ENCODE results near the gene GRK5. TPM values are rescaled to one million over a fixed set of nuclear protein-coding genes. Genes with fewer than 3 reads are reported as not detected.
"Not testable (repeated sequence)": the region's sequence is repeated elsewhere in the genome, so short reads cannot be mapped to it uniquely, and the experiment has no call there.

The GRK5 gene
- polyA plus RNA-seq (ENCODE audit: insufficient read length in 12 of 12) = 10 to 100 TPM in 11 of 12 donors, not detected in 1; 12.2 to 25.1 (median 21.3) TPM
- long read RNA-seq, donor 1, full-length matches to known transcripts = 2 of 8 reads
- long read RNA-seq, donor 1, partial matches to known transcripts = 6 of 8 reads
- long read RNA-seq, donor 1, other reads (novel, unspliced or antisense) = 0 of 8 reads
- long read RNA-seq, donor 2, full-length matches to known transcripts = 2 of 8 reads
- long read RNA-seq, donor 2, partial matches to known transcripts = 6 of 8 reads
- long read RNA-seq, donor 2, other reads (novel, unspliced or antisense) = 0 of 8 reads
- long read RNA-seq, donor 3 = 0 reads
- long read RNA-seq, donor 4, partial matches to known transcripts = 0 of 1 reads
- long read RNA-seq, donor 4, other reads (novel, unspliced or antisense) = 0 of 1 reads
- long read RNA-seq, donor 5 = 0 reads
- long read RNA-seq, donor 6 = 0 reads
- long read RNA-seq, donor 7, full-length matches to known transcripts = 4 of 4 reads
- long read RNA-seq, donor 7, partial matches to known transcripts = 0 of 4 reads
- long read RNA-seq, donor 7, other reads (novel, unspliced or antisense) = 0 of 4 reads
- long read RNA-seq, donor 8, partial matches to known transcripts = 0 of 4 reads
- long read RNA-seq, donor 8, other reads (novel, unspliced or antisense) = 0 of 4 reads
- long read RNA-seq, donor 9 = 0 reads
- long read RNA-seq, donor 10, full-length matches to known transcripts = 1 of 1 reads
- long read RNA-seq, donor 10, partial matches to known transcripts = 0 of 1 reads
- long read RNA-seq, donor 10, other reads (novel, unspliced or antisense) = 0 of 1 reads
- long read RNA-seq, donor 11, transcript GRK5-202 (16 exons, 2,654 nt) = major isoform, 5 of 10 reads
- long read RNA-seq, donor 11, partial matches to known transcripts = 5 of 10 reads
- long read RNA-seq, donor 11, other reads (novel, unspliced or antisense) = 0 of 10 reads

DNA sequence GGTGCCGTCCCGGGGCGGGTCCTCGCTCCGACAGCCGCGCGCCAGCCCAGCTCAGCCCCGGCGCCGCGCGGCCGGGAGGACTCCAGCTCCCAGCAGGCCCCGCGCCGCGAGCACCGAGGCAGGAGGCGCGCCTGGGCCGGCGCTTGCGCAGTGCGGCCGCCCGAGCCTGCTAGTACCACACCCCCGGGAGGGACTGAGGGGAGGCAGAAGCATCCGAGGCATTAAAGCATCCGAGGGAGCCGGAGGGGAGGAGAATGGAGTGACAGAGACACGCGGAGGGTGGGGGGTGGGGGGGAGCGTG, at the start of gene GRK5:
TSS of gene GRK5 (plus strand) at position 206 of the 301 bp plus-strand sequence. CDS start 347 bp downstream, outside the sequence.
- peak; percentile 96 for DNase-seq

DNA sequence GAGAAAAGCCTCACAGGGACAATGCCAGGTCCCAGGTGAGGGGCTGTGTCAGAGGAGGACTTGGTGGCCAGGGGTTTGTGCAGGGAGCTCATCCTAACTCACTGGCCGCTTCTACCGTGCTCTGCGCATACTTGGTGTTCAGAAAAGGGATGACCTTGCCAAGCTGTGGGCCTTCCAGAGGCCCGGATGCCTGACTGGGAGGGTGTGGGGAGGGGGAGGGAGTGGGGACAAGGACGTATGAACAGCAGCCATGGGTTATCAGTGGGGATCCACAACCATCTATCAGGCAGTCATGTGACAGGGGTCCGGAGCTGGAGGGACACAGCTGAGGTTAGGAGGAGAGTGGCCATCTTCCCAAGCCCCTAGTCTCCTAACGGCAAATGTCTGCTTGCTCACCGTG, 48.0 kb upstream of the GRK5 start:
- no peak for DNase-seq

DNA sequence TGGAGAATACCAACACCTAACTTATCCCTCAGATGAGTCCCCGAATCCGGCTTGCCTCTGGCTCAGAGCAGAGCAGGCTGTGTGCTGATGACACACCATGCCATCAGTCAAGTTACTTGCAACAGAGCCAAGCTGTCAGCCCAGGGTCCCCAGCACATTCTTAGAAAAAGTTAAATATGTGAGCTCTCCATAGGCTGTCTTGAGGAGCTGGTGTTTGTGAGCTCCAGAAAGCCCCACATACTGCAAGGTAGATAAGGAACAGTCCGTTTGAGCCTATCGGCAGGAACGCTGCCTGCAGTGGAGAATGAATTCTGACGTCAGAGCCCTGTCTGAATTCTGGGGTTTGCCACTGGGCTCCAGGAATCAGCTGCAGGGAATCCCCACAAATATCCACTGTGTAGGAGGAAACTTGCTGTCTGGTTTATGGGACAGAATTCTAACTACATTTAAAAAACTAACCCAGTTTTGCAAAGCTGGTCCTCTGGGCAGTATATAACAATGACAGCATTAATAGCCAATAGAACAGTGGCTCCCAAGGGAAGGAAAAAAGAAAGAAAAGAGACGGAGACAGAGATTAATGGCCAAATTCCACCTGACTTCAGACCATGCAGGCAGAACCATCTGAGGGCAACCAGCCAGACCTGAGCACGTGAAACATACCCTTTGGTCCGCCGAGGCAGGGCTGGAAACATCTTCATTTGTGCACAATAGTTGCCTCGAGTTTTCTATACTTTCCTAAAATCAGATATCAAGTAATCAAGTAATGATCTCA, 45.5 kb upstream of the GRK5 start:
- DNase-seq = no peak

DNA sequence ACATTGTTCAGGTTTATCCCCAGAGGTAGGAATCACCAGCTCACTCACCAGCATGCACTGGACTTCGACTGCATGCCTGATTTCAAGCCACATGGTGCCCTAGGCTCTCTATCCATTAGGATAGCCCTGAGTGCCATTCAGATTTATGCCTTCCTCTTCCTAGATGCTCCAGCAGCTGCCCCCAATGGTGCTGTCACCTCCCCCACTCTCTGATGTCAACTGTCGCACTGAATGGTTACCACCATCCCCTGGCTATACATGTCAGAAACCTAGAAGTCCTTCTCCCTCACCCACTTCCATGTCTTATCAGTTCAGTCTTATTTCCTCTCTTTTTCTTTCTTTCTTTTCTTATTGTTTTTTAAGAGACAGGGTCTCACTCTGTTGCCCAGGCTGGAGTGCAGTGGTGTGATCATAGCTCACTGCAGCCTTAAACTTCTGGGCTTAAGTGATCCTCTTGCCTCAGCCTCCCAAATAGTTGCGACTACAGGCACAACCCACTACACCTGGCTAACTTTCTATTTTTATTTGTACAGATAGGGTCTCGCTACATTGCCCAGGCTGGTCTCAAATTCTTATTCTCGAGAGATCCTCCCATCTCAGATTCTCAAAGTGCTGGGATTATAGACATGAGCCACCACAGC, 44.8 kb upstream of the GRK5 start:
- DNase-seq = no peak

DNA sequence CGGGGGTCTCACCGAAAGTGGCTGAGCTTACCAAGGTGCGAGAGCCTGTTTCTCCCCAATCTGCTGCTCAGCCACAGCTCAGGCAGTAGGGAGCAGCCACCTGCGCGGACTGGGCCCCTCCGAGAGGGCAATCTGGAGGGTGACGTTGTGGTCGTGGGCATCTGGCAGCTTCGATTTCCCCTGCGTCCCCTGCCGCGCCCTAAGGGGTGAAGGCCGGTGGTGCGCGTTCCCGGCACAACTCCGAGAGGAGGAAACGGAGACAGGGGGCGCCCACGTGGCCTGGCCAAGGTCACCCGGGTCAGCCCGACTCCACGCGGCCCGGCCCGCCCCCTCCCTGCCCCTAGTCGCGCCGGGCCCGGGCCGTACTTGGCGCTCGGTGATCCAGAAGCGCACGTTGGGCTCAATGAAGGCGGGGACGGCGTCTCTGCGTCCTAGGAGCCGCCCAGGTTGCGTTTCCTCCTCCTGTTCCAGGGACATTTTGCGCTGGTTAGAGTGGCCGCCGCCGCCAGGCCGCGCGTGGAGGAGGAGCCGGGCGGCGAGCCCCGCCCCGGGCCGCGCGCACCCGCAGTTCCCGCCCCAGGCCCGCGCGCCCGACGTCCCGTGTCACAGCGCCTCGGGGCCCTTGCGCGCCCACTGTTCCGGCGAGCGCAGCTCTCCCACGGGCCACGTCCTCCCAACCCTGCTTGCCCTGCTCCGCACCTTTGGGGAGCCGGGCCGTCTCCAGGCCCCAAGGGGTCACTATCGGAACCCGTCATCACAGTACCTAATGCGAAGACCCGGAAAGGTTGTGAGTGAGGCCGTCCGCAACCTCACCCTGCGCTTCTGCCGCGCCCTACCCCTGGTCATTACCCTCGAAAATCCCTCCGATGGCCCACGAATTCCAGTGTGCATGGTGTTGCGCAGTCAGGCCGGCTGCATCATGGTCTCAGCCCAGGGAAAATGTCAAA, 41.9 kb upstream of the GRK5 start, which contains the start of gene SFXN4:
TSS of gene SFXN4 (minus strand) at position 544 of the 947 bp plus-strand sequence. CDS start at position 477, 67 bp downstream.
- peak; percentile 74 for DNase-seq

DNA sequence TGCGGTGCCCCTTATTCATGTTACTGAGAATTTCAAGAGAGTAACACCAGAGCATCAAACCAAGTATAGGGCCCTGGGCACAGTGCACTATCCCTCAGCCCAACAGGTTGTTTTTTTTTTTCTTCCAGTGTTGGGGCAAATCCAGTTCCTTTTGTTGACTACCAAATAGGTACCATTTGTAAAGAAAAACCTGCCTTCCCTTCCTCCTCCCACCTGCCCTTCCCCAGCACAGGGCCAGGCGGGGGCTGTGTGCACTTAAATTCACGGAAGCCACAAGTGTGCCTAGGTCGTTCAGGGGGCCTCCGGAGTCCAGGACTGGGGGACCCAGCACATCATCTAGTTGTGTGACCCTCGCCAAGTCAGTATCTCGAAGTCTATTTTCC, 41.3 kb upstream of the GRK5 start:
- DNase-seq = no peak

DNA sequence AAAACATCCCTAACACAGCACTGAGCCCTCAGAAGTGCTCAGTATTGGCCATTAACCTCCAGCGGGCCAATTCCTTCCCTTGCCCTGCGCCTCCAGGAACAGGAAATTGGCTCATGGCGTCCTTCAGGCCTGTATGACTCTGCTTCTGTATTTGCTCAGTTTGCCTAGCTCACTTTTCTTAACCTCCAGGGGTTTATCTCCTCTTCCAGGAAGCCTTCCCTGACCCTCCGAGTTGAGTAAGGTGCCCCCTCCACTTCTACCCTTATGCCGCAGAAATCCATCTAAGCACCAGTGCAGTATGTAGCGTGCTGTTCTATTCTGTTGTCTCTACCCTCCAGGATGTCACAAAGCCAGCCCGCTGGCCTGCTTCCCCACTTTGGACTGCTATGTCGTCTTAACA, 40.8 kb upstream of the GRK5 start:
- no peak for DNase-seq

DNA sequence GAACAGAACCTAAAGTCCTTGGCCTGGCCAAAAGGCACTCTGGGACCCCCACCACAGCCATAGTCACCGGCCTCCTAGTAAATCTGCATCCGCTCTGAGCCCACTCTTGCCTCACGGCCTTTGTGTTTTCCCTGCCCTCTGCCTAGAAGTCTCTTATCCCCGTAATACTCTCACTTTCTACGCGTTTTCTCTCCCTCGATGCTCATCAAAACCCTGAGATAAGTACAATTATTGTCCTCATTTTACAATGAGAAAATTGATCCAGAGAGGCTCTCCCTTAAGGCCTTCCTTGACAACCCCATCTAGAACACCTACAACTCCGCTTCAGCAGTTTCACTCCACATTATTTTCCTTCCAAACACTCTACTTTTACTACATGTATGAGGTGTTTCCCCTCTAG, 40.3 kb upstream of the GRK5 start:
- DNase-seq = no peak

DNA sequence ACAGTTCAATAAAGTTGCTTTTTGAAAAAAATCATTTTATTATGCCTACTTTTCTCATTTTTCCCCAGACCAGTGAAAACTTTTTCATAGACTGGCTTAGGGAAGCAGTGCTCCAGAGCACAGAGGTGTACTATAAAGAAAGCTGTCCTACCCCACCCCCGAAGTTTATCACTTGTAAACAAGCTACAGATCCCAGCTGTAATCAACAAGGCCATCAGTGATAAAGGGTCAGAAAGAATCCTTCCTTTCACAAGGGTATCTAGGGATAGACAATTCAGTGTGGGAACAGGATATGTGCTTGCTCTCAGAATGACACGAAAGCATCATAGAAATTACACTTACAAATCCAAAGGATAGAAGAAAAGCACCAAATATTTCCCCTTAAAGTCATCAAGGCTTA, 33.3 kb upstream of the GRK5 start:
- DNase-seq = no peak

DNA sequence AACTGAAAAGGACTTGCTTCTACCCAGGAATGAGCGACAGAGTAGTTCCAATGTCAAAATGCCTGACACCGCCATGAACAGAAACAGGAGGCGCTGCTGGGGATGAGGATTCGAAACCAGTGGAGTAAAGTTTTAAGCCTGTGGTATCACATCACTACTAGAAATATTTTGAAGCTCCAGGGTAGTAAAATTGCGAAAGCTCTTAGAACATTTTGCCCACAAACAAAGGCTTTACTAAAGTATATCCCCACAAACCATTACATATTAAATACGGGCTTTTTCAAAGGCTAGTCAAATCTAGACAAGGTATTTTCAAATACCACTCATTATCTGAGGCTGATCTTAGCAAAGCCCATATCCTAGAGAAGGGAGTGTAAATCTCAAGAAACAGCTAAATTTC, 31.2 kb upstream of the GRK5 start:
- no peak for DNase-seq

DNA sequence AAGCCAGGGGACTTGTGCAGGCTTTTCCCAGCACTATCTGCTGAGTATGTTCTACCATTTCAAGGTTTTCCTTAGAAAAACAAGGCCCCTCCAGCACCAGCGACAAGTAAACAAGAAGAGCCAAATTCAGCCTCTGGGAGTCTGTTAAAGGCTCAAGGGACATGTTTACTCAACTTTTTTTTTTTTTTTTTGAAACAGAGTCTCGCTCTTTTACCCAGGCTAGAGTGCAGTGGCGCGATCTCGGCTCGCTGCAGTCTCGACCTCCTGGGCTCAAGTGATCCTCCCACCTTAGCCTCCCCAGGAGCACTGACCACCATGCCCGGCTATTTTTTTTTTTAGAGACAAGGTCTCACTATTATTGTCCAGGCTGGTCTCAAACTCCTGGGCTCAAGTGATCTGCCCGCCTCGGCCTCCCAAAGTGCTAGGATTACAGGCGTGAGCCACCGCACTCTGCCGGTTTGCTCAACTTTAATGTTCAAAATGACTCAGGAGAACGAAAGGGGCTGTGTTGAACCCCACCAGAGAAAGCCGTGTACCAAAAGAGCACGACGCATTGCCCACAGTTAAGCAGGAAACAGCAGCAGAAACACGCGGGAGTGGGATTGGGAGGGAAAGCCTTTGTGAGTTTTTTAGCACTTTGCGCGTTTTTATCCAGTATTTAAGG, 29.5 kb upstream of the GRK5 start:
- no peak for DNase-seq

DNA sequence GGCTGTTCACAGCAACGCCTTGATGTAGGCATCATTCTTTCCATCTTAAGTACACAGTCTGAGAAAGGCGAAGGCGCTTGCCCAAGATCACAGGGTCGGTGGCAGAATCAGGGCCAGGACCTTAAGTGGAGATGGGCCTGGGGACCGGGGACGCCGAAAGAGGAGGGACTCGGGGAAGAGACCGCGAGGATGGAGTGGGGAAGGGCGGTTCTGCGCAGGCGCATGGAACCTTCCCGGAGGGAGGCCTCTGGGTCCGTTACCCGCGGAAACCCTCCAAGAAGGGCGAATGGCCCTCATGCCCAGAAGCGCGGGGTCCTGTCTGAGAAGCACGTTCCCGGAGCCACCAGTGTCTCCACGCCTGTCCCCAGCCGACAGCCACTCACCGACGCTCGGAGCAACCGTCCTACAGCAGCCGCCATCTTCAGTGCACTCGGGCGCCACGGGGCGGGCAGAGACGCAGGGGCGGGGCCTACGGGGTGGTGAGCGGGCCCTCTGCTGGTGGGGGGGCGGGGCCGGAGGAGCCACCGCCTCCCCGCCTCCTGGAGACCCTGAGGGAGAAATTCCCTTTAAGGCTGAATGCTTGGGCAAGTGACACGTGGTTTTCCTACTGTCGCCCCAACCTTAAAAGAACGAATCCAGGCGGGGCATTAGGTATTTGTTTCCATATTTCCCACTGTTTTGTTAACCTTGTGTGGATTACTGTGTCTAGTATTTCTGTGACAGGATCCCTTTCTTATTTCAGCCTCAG, 28.8 kb upstream of the GRK5 start, which contains the start of gene PRDX3:
TSS of gene PRDX3 (minus strand) at position 441 of the 748 bp plus-strand sequence. CDS start at position 419, 22 bp downstream.
- DNase-seq = peak; percentile 91

DNA sequence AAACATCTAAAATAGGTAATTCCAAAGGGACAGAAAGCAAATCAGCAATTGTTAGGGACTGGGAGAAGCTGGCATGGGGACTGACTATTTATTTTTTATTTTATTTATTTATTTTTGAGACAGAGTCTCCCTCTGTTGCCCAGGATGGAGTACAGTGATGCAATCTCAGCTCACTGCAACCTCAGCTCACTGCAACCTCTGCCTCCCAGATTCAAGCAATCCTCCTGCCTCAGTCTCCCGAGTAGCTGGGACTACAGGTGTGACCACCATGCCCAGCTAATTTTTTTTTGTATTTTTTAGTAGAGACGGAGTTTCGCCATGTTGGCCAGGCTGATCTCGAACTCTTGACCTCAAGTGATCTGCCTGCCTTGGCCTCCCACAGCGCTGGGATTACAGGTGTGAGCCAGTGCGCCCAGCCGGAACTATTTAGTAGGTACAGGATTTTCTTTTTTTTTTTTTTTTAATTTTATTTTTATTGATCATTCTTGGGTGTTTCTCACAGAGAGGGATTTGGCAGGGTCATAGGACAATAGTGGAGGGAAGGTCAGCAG, 26.4 kb upstream of the GRK5 start:
- not testable (repeated sequence) for DNase-seq

DNA sequence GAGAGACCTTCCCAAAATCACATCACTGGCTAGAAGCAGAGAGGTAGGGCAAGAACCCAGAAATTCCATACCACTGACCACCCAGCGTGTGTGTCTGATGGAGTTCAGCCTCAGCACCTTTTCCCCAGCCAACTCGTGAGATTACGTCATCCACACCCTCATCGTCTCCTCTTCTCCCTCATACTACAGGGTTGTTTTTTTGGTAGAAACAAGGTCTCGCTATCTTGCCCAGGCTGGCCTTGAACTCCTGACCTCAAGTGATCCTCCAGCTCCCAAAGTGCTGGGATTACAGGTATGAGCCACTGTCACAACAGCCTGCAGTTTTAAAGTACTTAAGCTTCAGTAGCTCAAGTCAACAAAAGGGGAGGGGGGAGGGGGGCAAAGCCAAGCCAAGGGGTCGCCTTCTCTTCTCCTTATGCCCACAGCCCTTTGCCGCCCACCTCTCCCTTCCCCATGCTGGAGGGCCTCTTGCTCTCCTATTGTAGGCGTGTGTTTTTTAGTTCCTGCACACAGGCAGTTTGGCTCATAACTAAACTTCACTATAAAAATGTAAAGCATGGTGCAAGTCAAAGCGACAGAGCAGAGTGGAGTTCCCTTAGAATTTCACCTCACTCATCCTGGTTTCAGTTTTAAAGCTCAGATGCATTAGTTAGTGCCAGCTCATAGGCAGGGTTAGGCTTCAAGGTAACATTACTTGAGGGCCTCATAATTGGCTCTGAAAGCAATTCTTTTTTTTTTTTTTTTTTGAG, 23.5 kb upstream of the GRK5 start:
- DNase-seq = no peak

DNA sequence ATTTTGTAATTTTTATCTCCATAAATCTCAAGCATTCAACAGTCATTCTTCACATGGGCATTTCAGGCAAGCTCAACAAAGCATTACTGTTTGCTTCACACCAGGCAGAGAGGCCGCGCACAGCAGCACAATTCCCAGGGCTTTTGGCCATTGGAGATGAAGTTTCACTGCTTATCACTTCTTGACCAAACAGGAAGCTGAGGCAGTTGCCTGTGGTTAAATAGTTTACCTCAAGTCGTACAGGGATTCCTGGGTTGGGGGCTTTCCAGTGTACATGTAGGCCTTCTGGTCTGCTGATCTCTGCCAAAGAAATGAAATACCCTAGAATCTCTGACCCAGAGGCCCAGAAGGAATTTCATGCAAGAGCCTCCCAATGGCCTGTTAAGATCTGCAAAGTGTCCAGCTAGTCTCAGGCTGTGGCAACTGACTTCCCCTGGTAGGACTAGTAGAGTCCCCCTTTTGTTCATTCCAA, 17.5 kb upstream of the GRK5 start:
- no peak for DNase-seq

DNA sequence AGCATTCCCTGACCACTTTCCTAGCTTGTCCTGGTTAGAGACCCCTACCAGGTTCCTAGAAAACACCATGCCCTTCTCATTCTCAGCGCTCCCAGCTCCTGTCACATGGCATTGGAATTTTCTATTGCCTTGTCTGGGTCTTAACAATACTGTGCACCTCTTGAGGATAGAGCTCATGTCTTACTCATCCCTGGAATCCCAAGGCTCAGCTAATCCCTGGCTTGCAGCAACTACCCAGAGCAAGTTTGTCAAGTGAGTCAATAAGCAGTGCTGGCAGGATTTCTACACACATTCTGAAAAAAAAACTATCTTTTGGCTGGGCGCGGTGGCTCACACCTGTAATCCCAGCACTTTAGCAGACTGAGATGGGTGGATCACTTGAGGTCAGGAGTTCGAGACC, 17.0 kb upstream of the GRK5 start:
- no peak for DNase-seq

DNA sequence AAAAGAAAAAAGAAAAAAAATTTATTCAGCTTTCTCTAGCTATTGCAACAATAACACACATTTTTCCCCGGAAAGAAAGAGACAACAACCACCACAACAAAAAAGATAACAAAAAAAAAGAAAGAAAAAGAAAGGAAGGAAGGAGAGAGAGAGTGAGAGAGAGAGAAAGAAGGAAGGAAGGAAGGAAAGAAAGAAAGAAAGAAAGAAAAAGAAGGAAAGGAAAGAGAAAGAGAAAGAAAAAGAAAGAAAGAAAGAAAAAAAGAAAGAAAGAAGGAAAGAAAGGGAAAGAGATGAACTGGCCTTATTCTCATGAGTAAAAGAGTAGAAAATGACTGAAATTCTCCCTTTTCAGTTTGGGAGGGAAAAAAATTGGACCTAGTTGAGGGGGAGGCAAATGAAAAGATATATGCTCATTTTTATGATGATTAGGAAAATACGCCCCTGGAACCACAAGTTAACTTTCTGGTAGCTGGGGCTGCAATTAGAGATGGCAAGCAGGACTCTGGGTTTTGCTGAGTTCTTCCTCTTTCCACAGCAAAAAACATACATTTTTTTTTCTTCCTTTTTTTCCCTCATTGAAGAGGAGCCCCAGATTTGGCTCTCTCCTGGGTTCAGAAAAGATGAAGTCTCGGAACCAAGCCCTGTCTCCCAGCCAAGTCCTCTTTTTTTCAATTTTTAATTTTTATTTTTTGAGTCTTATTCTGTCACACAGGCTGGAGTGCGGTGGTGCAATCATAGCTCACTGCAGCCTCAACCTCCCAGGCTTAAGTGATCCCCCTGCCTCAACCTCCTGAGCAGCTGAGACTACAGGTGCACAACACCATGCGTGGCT, 16.2 kb upstream of the GRK5 start:
- DNase-seq = no peak

All from muscle of arm (tissue), 14 donors.